ENCODE data around the gene PTGFRN. TPM values are rescaled to one million over a fixed set of nuclear protein-coding genes. Genes with fewer than 3 reads are reported as not detected.
"Not testable (repeated sequence)": the region's sequence is repeated elsewhere in the genome, so short reads cannot be mapped to it uniquely, and the experiment has no call there.

The PTGFRN gene
- 51.1 and 52.9 TPM in 2 replicates for total RNA-seq
- long read RNA-seq, partial matches to known transcripts, result 6 of 20 reads
- long read RNA-seq, other reads (novel, unspliced or antisense), result 14 of 20 reads

GRCh38 chr1:116909512-116910378 lies at the start of gene PTGFRN:
Gene PTGFRN (plus strand): TSS chr1:116909916. CDS start chr1:116910204, 288 bp downstream.
- Mint-ChIP-seq H3K4me1 (ENCODE audit: unreplicated experiment) (peaks cover 6% of the 10 kb centered on the region), H3K4me3 (ENCODE audit: unreplicated experiment) (peak within 1 kb of the TSS; percentile 79), H3K36me3 (ENCODE audit: unreplicated experiment) (no peaks in the 10 kb centered on the region), H3K9me3 (ENCODE audit: unreplicated experiment) (no peaks in the 10 kb centered on the region), H3K27ac (ENCODE audit: unreplicated experiment) (peak within 1 kb of the TSS; percentile 65), H3K27me3 (ENCODE audit: unreplicated experiment) (no peaks in the 10 kb centered on the region)
- no peak for TF ChIP-seq CTCF (IDR thresholded peaks at IDR 0.05)
- DNase-seq (ENCODE audit: extremely low spot score, unreplicated experiment), result peak; percentile 89

- not testable (repeated sequence) for H3K27me3 Mint-ChIP-seq (ENCODE audit: unreplicated experiment); H3K9me3 Mint-ChIP-seq (ENCODE audit: unreplicated experiment); H3K4me3 Mint-ChIP-seq (ENCODE audit: unreplicated experiment); DNase-seq (ENCODE audit: extremely low spot score, unreplicated experiment); H3K27ac Mint-ChIP-seq (ENCODE audit: unreplicated experiment); H3K36me3 Mint-ChIP-seq (ENCODE audit: unreplicated experiment)
- peaks cover 18% of the 10 kb centered on the region for H3K4me1 Mint-ChIP-seq (ENCODE audit: unreplicated experiment)
These were observed 49.5 kb upstream of the PTGFRN start for GRCh38 chr1:116860167-116860566.

- no peak for TF ChIP-seq CTCF (IDR thresholded peaks at IDR 0.05)
- H3K27ac Mint-ChIP-seq (ENCODE audit: unreplicated experiment), result no peak overlapping the region
- H3K36me3 Mint-ChIP-seq (ENCODE audit: unreplicated experiment), result no peaks in the 10 kb centered on the region
- H3K27me3 Mint-ChIP-seq (ENCODE audit: unreplicated experiment), result no peaks in the 10 kb centered on the region
- H3K9me3 Mint-ChIP-seq (ENCODE audit: unreplicated experiment), result no peaks in the 10 kb centered on the region
- peaks cover 9% of the 10 kb centered on the region for H3K4me1 Mint-ChIP-seq (ENCODE audit: unreplicated experiment)
- H3K4me3 Mint-ChIP-seq (ENCODE audit: unreplicated experiment), result no peak overlapping the region
- DNase-seq (ENCODE audit: extremely low spot score, unreplicated experiment), result no peak
These were observed 48.6 kb upstream of the PTGFRN start for GRCh38 chr1:116861137-116861536.

GRCh38 chr1:116863031-116863430 lies 46.7 kb upstream of the PTGFRN start:
- H3K4me3 Mint-ChIP-seq (ENCODE audit: unreplicated experiment); H3K4me1 Mint-ChIP-seq (ENCODE audit: unreplicated experiment); H3K27me3 Mint-ChIP-seq (ENCODE audit: unreplicated experiment); H3K9me3 Mint-ChIP-seq (ENCODE audit: unreplicated experiment); H3K27ac Mint-ChIP-seq (ENCODE audit: unreplicated experiment); DNase-seq (ENCODE audit: extremely low spot score, unreplicated experiment); H3K36me3 Mint-ChIP-seq (ENCODE audit: unreplicated experiment): not testable (repeated sequence)

GRCh38 chr1:116866478-116866877 lies 43.2 kb upstream of the PTGFRN start:
- H3K4me3 Mint-ChIP-seq (ENCODE audit: unreplicated experiment); H3K9me3 Mint-ChIP-seq (ENCODE audit: unreplicated experiment); H3K27me3 Mint-ChIP-seq (ENCODE audit: unreplicated experiment); H3K4me1 Mint-ChIP-seq (ENCODE audit: unreplicated experiment); H3K27ac Mint-ChIP-seq (ENCODE audit: unreplicated experiment); H3K36me3 Mint-ChIP-seq (ENCODE audit: unreplicated experiment); DNase-seq (ENCODE audit: extremely low spot score, unreplicated experiment): not testable (repeated sequence)

GRCh38 chr1:116868385-116868784 lies 41.3 kb upstream of the PTGFRN start:
- no peak for DNase-seq (ENCODE audit: extremely low spot score, unreplicated experiment)
- no peak overlapping the region for H3K27ac Mint-ChIP-seq (ENCODE audit: unreplicated experiment)
- H3K36me3 Mint-ChIP-seq (ENCODE audit: unreplicated experiment), result no peaks in the 10 kb centered on the region
- no peaks in the 10 kb centered on the region for H3K9me3 Mint-ChIP-seq (ENCODE audit: unreplicated experiment)
- no peak for TF ChIP-seq CTCF (IDR thresholded peaks at IDR 0.05)
- H3K4me3 Mint-ChIP-seq (ENCODE audit: unreplicated experiment), result no peak overlapping the region
- H3K27me3 Mint-ChIP-seq (ENCODE audit: unreplicated experiment), result peaks cover 13% of the 10 kb centered on the region
- H3K4me1 Mint-ChIP-seq (ENCODE audit: unreplicated experiment), result no peaks in the 10 kb centered on the region

Data from osteocyte (in vitro differentiated cells).